ENCODE data around the gene TTYH3. TPM values are rescaled to one million over a fixed set of nuclear protein-coding genes. Genes with fewer than 3 reads are reported as not detected.

TTYH3 gene
- total RNA-seq, 1 experiment from 2014 or later: 178 TPM

GRCh38 chr7:2701424-2701823 lies 69.6 kb downstream of the TTYH3 start:
- no peak overlapping the region for H3K27ac Mint-ChIP-seq
- no peaks in the 10 kb centered on the region for H3K27me3 Mint-ChIP-seq (ENCODE audit: low read depth)
- TF ChIP-seq KAT7 (CRISPR knock-in tag; IDR thresholded peaks at IDR 0.05; ENCODE audit: borderline replicate concordance) (no peak), CREB1 (CRISPR knock-in tag; IDR thresholded peaks at IDR 0.05) (no peak), ZNF121 (CRISPR knock-in tag; IDR thresholded peaks at IDR 0.05) (no peak), HMGA2 (CRISPR knock-in tag; IDR thresholded peaks at IDR 0.05) (no peak), HMGXB4 (CRISPR knock-in tag; IDR thresholded peaks at IDR 0.05) (no peak), ZNF281 (CRISPR knock-in tag; IDR thresholded peaks at IDR 0.05) (no peak), ATF1 (CRISPR knock-in tag; IDR thresholded peaks at IDR 0.05) (no peak), FOXK1 (CRISPR knock-in tag; IDR thresholded peaks at IDR 0.05) (no peak), CREM (CRISPR knock-in tag; IDR thresholded peaks at IDR 0.05) (no peak), FOXP4 (CRISPR knock-in tag; IDR thresholded peaks at IDR 0.05) (no peak), ERG (CRISPR knock-in tag; IDR thresholded peaks at IDR 0.05) (no peak), ETV6 (CRISPR knock-in tag; IDR thresholded peaks at IDR 0.05) (no peak), ZSCAN18 (CRISPR knock-in tag; IDR thresholded peaks at IDR 0.05) (no peak), TP53 (CRISPR knock-in tag; IDR thresholded peaks at IDR 0.05) (no peak), USF2 (CRISPR knock-in tag; IDR thresholded peaks at IDR 0.05) (no peak), ZNF396 (CRISPR knock-in tag; IDR thresholded peaks at IDR 0.05; ENCODE audit: borderline replicate concordance) (no peak)
- no peaks in the 10 kb centered on the region for H3K36me3 Mint-ChIP-seq
- ChIA-PET POLR2A (interaction anchor here (0.5 kb wide), 1 partner anchor 86 kb away, joined by 3 read pairs; no protein-coding TSS in a partner anchor), CTCF (interaction anchor here (1.4 to 4.9 kb wide), 5 partner anchors 9 to 250 kb away, joined by 3 to 44 read pairs (median 5); no protein-coding TSS in a partner anchor)
- no peak for DNase-seq (ENCODE audit: low spot score)
- 0 out of 2 replicates have a peak, but pooled peaks cover 3% of the 10 kb centered on the region for H3K4me1 Mint-ChIP-seq
- H3K9me3 Mint-ChIP-seq: no peaks in the 10 kb centered on the region
- H3K4me3 Mint-ChIP-seq: no peak overlapping the region
- no peak for ATAC-seq
